Heart left ventricle (tissue), 16 donors: Measurements from ENCODE around the gene TMPO. TPM values are rescaled to one million over a fixed set of nuclear protein-coding genes. Genes with fewer than 3 reads are reported as not detected.
"Not testable (repeated sequence)": the region's sequence is repeated elsewhere in the genome, so short reads cannot be mapped to it uniquely, and the experiment has no call there.

Experiments used
- ATAC-seq, 4 donors: fragments of 200-7000 bp; cut with Tn5 transposase; one replicate each; pipeline ENCODE4 v1.9.1; 2020 to 2022; ENCODE audit warnings: moderate library complexity in 4 of 4, mild to moderate bottlenecking in 3 of 4, moderate number of reproducible peaks in 1 of 4
- DNase-seq, 5 donors: peaks; one replicate each; pipeline ENCODE4 v3.0.0-alpha.2; 2020
- H3K27ac ChIP-seq, 12 donors: fragments of 200-600 bp; sonication (generic) in 4 of 12; one replicate each; pipeline versions ENCODE4 v1.5.0 to v1.8.0; 2016 to 2022; ENCODE audit warnings: mild to moderate bottlenecking in 2 of 12
- H3K27me3 ChIP-seq, 9 donors: fragments of 200-600 bp; sonication (generic) in 2 of 9; one replicate each; pipeline versions ENCODE4 v1.5.1 to v1.8.0; 2016 to 2022; ENCODE audit warnings: mild to moderate bottlenecking in 3 of 9
- H3K36me3 ChIP-seq, 9 donors: fragments of 200-600 bp; sonication (generic) in 2 of 9; one replicate each; pipeline versions ENCODE4 v1.5.0 to v1.8.0; 2018 to 2022; ENCODE audit warnings: mild to moderate bottlenecking in 2 of 9
- H3K4me1 ChIP-seq, 12 donors: fragments of 200-600 bp; sonication (generic) in 4 of 12; one replicate each; pipeline versions ENCODE4 v1.5.0 to v1.8.0; 2016 to 2022; ENCODE audit warnings: mild to moderate bottlenecking in 3 of 12
- H3K4me3 ChIP-seq, 12 donors: fragments of 200-600 bp; sonication (generic) in 4 of 12; one replicate each; pipeline versions ENCODE4 v1.5.0 to v1.8.0; 2017 to 2022; ENCODE audit warnings: mild to moderate bottlenecking in 9 of 12, moderate library complexity in 4 of 12
- H3K9me3 ChIP-seq, 12 donors: fragments of 200-600 bp; sonication (generic) in 4 of 12; one replicate each; pipeline versions ENCODE4 v1.5.0 to v1.8.0; 2016 to 2022; ENCODE audit warnings: mild to moderate bottlenecking in 1 of 12
- POLR2A ChIP-seq, 2 donors: fragments of 450-650 bp; IDR thresholded peaks; one replicate each; pipeline ENCODE4 v1.6.1; 2017; ENCODE audit warnings: antibody characterized with exemption in 2 of 2, mild to moderate bottlenecking in 2 of 2, moderate library complexity in 2 of 2
- WGBS, 4 donors: extraction: QIAGEN DNeasy Blood & Tissue Kit in 2 of 4; methylation state at CpG; one replicate each; pipeline versions ENCODE4 v1.1.5 to v1.1.7; 2013 to 2018; 5-methylcytosine and 5-hydroxymethylcytosine counted together
- intact Hi-C, 10 donors: fragments of 100-400 bp; cut with DNase I; formaldehyde crosslinking; loops; one replicate each; pipeline versions ENCODE4 v1.11.1 to v1.14.2; 2022
- polyA plus RNA-seq, 2 donors: library from polyadenylated mRNA; stranded (reverse); fragments of 200-250 nt; gene quantifications; one replicate each; pipeline ENCODE4 v1.2.3, GENCODE V29; 2013
- total RNA-seq, 9 donors: library from RNA; depleted of rRNA in 2 of 9; stranded (reverse); fragments of >200 nt in 2 of 9; fragmentation: NEBNext Ultra II Directional in 3 of 9; extraction: Animal tissue kit (Norgen Biotek cat#: 25700) in 3 of 9; gene quantifications; one replicate each; pipeline versions ENCODE4 v1.1.0 to v1.2.4, GENCODE V29; 2016 to 2023
- TF ChIP-seq, protein P1 (sequence below), 12 donors: fragments of 200-600 bp; sonication (generic) in 4 of 12; IDR thresholded peaks; one replicate each; pipeline versions ENCODE4 v1.5.0 to v1.8.0; 2018 to 2022; ENCODE audit warnings: antibody characterized with exemption in 12 of 12, mild to moderate bottlenecking in 5 of 12
- donor health status: ischemic (EF 13 %, LVEDD 7.1; RV severe dilation, severe dysfunction).
- donor health status: healthy with polysubstance abuse.
- donor health status: DM: no; HTN: yes; CAD: no.
- donor health status: DM: no; HTN: no; CAD: no.
- donor health status: ischemic (EF 25% LVEDD 6.9; RV normal size, moderate dysfunction).
- donor health status: ischemic (EF 25% LVEDD 5.7; RV mildly dilated, moderate dysfunction).
- donor health status: healthy.
- donor health status: DM: yes; HTN: yes; CAD: no.
- donor health status: ischemic (EF 35%, LVEDD 5.7; RV mildly dilated, moderate dysfunction).
- donor health status: nonischemic (EF 11% LVEDD 7.7; RV severe dilation, severe dysfunction).
- donor health status: DM: yes; HTN: yes; CAD: no.
- donor health status: PGD.
- donor health status: ischemic (EF 29% LVEDD 5.4; RV normal size, mild dysfunction).
- donor health status: nonischemic (EF 23%, LVEDD 6.1; RV moderate dilation, normal function).

The TMPO gene
- total and polyA plus RNA-seq, 11 donors = 11.2 to 30.5 (median 16.5) TPM

DNA sequence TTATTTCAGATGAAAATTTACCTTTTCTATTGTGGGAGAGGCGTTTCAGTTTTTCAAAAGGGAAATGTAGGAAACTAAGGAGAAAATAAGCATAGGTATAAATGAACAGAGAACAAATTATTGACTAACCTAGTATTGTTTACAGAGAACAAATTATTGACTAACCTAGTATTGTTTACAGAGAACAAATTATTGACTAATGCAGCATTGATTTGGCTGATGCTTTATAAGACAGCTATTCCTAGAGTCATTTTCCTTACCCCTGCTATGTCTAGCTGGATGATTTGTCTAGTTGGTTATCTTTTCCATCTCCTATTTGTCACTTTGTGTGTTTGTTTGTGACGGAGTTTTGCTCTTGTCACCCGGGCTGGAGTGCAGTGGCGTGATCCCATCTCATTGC, 22.6 kb downstream of the TMPO start:
- no peak for DNase-seq
- no peak for ATAC-seq
- no peak overlapping the region for H3K27ac ChIP-seq
- H3K36me3 ChIP-seq = peaks cover 0 to 95% (median 77%) of the 10 kb centered on the region in 9 donors
- H3K27me3 ChIP-seq = no peaks in the 10 kb centered on the region
- WGBS, 4 donors = 95 to 96% (median 95%) methylated on average over 4 of the region's 4 CpGs
- H3K9me3 ChIP-seq = no peaks in the 10 kb centered on the region
- TF ChIP-seq, protein P1, sequence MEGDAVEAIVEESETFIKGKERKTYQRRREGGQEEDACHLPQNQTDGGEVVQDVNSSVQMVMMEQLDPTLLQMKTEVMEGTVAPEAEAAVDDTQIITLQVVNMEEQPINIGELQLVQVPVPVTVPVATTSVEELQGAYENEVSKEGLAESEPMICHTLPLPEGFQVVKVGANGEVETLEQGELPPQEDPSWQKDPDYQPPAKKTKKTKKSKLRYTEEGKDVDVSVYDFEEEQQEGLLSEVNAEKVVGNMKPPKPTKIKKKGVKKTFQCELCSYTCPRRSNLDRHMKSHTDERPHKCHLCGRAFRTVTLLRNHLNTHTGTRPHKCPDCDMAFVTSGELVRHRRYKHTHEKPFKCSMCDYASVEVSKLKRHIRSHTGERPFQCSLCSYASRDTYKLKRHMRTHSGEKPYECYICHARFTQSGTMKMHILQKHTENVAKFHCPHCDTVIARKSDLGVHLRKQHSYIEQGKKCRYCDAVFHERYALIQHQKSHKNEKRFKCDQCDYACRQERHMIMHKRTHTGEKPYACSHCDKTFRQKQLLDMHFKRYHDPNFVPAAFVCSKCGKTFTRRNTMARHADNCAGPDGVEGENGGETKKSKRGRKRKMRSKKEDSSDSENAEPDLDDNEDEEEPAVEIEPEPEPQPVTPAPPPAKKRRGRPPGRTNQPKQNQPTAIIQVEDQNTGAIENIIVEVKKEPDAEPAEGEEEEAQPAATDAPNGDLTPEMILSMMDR (IDR thresholded peaks at IDR 0.05) = no peak
- no peak for TF ChIP-seq POLR2A (IDR thresholded peaks at IDR 0.05)
- H3K4me1 ChIP-seq = no peaks in the 10 kb centered on the region
- no peak overlapping the region for H3K4me3 ChIP-seq
- intact Hi-C loops = no loop called here

GRCh38 chr12:98543701-98544100, 28.3 kb downstream of the TMPO start:
- Histone ChIP-seq H3K4me3 (no peak overlapping the region), H3K36me3 (peaks cover 0 to 92% (median 63%) of the 10 kb centered on the region in 9 donors), H3K27me3 (no peaks in the 10 kb centered on the region), H3K9me3 (no peaks in the 10 kb centered on the region), H3K27ac (no peak overlapping the region), H3K4me1 (no peaks in the 10 kb centered on the region)
- TF ChIP-seq, protein P1 (IDR thresholded peaks at IDR 0.05) = no peak
- no peak for TF ChIP-seq POLR2A (IDR thresholded peaks at IDR 0.05)
- intact Hi-C loops = no loop called here
- no peak for ATAC-seq
- DNase-seq = no peak

DNA sequence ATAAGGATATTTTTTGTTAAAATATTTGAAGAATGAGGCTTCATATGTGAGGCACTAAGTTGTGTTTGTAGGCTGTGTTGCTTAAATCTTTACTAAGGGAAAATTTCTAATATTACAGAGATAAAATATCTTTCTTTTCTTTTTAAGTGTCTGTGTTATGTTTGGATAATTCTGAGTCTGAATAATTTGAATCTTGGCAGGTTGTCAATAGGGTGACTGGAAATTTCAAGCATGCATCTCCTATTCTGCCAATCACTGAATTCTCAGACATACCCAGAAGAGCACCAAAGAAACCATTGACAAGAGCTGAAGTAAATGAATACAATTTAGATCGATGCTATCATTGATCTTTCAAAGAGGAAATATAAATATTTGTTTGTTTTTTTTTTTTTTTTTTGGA, 29.4 kb downstream of the TMPO start:
- Histone ChIP-seq H3K4me3 (no peak overlapping the region), H3K9me3 (no peaks in the 10 kb centered on the region), H3K27ac (no peak overlapping the region), H3K4me1 (no peaks in the 10 kb centered on the region), H3K27me3 (no peaks in the 10 kb centered on the region), H3K36me3 (peaks cover 0 to 92% (median 72%) of the 10 kb centered on the region in 9 donors)
- DNase-seq (no peak), ATAC-seq (no peak)
- intact Hi-C loops = no loop called here
- 89 to 96% (median 95%) methylated on average over 1 of the region's 1 CpG for WGBS, 4 donors
- TF ChIP-seq POLR2A (IDR thresholded peaks at IDR 0.05) = no peak

- no peaks in the 10 kb centered on the region for H3K4me1 ChIP-seq
- no peaks in the 10 kb centered on the region for H3K27me3 ChIP-seq
- H3K36me3 ChIP-seq = peaks cover 0 to 76% (median 61%) of the 10 kb centered on the region in 9 donors
- H3K27ac ChIP-seq = no peak overlapping the region
- ATAC-seq (no peak), DNase-seq (no peak)
- no peak overlapping the region for H3K4me3 ChIP-seq
- intact Hi-C loops = no loop called here
- H3K9me3 ChIP-seq = no peaks in the 10 kb centered on the region
- TF ChIP-seq, protein P1 (IDR thresholded peaks at IDR 0.05) = no peak
- no peak for TF ChIP-seq POLR2A (IDR thresholded peaks at IDR 0.05)
- 95 to 98% (median 97%) methylated on average over 5 of the region's 5 CpGs for whole genome bisulfite sequencing, 4 donors
Measured at GRCh38 chr12:98549371-98550110, 34.2 kb downstream of the TMPO start.

GRCh38 chr12:98551787-98552186, 36.4 kb downstream of the TMPO start:
- no peak for ATAC-seq

DNA sequence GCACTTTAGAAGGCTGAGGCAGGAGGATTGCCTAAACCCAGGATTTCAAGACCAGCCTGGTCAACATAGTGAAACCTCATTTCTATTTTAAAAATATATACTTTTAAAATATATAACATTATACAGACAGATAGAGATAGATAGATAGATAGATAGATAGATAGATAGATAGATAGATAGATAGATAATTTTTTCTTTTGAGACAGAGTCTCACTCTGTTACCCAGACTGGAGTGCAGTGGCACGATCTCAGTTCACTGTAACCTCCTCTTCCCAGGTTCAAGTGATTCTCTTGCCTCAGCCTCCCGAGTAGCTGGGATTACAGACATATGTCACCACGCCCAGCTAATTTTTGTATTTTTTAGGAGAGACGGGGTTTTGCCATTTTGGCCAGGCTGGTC, 42.7 kb downstream of the TMPO start:
- DNase-seq, H3K27me3 ChIP-seq, intact Hi-C loops, H3K36me3 ChIP-seq, H3K27ac ChIP-seq, ATAC-seq, H3K4me1 ChIP-seq, H3K9me3 ChIP-seq, H3K4me3 ChIP-seq: not testable (repeated sequence)
- WGBS, 4 donors = 87 to 95% (median 92%) methylated on average over 4 of the region's 4 CpGs

More at GRCh38 chr12:98551787-98552186, 36.4 kb downstream of the TMPO start:
- no peak overlapping the region for H3K27ac ChIP-seq
- intact Hi-C loops = no loop called here
- peaks cover 0 to 55% (median 44%) of the 10 kb centered on the region in 9 donors for H3K36me3 ChIP-seq
- WGBS, 4 donors = 93 to 98% (median 96%) methylated on average over 3 of the region's 3 CpGs
- no peak overlapping the region for H3K4me3 ChIP-seq
- DNase-seq = no peak
- no peaks in the 10 kb centered on the region for H3K9me3 ChIP-seq
- no peaks in the 10 kb centered on the region for H3K4me1 ChIP-seq
- H3K27me3 ChIP-seq = no peaks in the 10 kb centered on the region
- no peak for TF ChIP-seq POLR2A (IDR thresholded peaks at IDR 0.05)
- TF ChIP-seq, protein P1 (IDR thresholded peaks at IDR 0.05) = no peak
